ENCODE results near the gene GYS2. TPM values are rescaled to one million over a fixed set of nuclear protein-coding genes. Genes with fewer than 3 reads are reported as not detected.

GYS2 gene
- total RNA-seq, 1 experiment from 2014 or later = not detected

GRCh38 chr12:21507849-21508248 lies 96.8 kb downstream of the GYS2 start:
- H3K79me2 ChIP-seq (ENCODE audit: low read length) = peaks cover 67% of the 10 kb centered on the region
- H3K27ac ChIP-seq (ENCODE audit: low read length) = no peak overlapping the region
- peaks cover 28% of the 10 kb centered on the region for H3K4me1 ChIP-seq (ENCODE audit: low read length)
- no peaks in the 10 kb centered on the region for H3K9me3 ChIP-seq (ENCODE audit: low read length)
- H3K27me3 ChIP-seq (ENCODE audit: low read length) = no peaks in the 10 kb centered on the region
- no peak overlapping the region for H3K9ac ChIP-seq (ENCODE audit: low read length)
- H3K4me3 ChIP-seq (ENCODE audit: low read length) = no peak overlapping the region
- no peak for DNase-seq
- no peaks in the 10 kb centered on the region for H4K20me1 ChIP-seq (ENCODE audit: insufficient read depth, low read depth, low read length)
- H3K4me2 ChIP-seq (ENCODE audit: low read depth, low read length, poor library complexity, severe bottlenecking) = no peak overlapping the region
- H3K9me2 ChIP-seq (replicated peaks; ENCODE audit: insufficient read depth, low read length) = no peaks in the 10 kb centered on the region
- H2AFZ ChIP-seq (ENCODE audit: low read length) = no peak overlapping the region
- peaks cover 28% of the 10 kb centered on the region for H3K36me3 ChIP-seq (ENCODE audit: insufficient read depth, low read length)

DNA sequence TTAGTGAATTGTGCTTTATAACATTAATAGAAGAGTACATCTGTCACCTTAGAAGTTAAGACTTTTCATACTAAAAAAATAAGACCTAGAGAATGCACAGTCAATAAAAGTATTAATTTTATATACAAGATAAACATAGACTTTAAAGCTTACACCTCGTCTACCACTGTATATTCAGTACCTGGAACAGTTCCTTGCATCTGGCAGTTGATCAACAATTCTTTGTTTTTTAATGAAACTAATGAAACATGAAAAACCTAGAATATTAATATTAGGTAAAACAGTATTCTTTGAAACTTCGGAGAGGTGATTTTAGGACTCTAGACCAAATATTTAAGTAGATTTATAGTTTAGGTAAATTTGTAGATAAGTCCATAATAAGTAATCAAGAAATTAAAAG lies 98.8 kb downstream of the GYS2 start:
- H3K4me2 ChIP-seq (ENCODE audit: low read depth, low read length, poor library complexity, severe bottlenecking) = no peak overlapping the region
- peaks cover 79% of the 10 kb centered on the region for H3K79me2 ChIP-seq (ENCODE audit: low read length)
- no peak overlapping the region for H2AFZ ChIP-seq (ENCODE audit: low read length)

GRCh38 chr12:21502872-21503271 lies 101.8 kb downstream of the GYS2 start:
- Histone ChIP-seq H3K79me2 (ENCODE audit: low read length) (peaks cover 92% of the 10 kb centered on the region), H3K27me3 (ENCODE audit: low read length) (no peaks in the 10 kb centered on the region), H3K4me3 (ENCODE audit: low read length) (peak overlapping the region; percentile 95), H3K36me3 (ENCODE audit: insufficient read depth, low read length) (peaks cover 22% of the 10 kb centered on the region), H2AFZ (ENCODE audit: low read length) (no peak overlapping the region), H4K20me1 (ENCODE audit: insufficient read depth, low read depth, low read length) (no peaks in the 10 kb centered on the region), H3K9me2 (replicated peaks; ENCODE audit: insufficient read depth, low read length) (no peaks in the 10 kb centered on the region), H3K4me1 (ENCODE audit: low read length) (peaks cover 46% of the 10 kb centered on the region), H3K9me3 (ENCODE audit: low read length) (no peaks in the 10 kb centered on the region), H3K4me2 (ENCODE audit: low read depth, low read length, poor library complexity, severe bottlenecking) (peak overlapping the region; percentile 91), H3K9ac (ENCODE audit: low read length) (peak overlapping the region; percentile 95), H3K27ac (ENCODE audit: low read length) (peak overlapping the region; percentile 10; the same call in 1 of the 2 replicates)
- DNase-seq = peak; percentile 55

More for the DNA sequence above, 98.8 kb downstream of the GYS2 start:
- Histone ChIP-seq H3K4me3 (ENCODE audit: low read length) (no peak overlapping the region), H3K9ac (ENCODE audit: low read length) (no peak overlapping the region), H4K20me1 (ENCODE audit: insufficient read depth, low read depth, low read length) (no peaks in the 10 kb centered on the region), H3K9me3 (ENCODE audit: low read length) (no peaks in the 10 kb centered on the region), H3K36me3 (ENCODE audit: insufficient read depth, low read length) (peaks cover 23% of the 10 kb centered on the region; the same call in 1 of the 2 replicates), H3K27ac (ENCODE audit: low read length) (no peak overlapping the region), H3K9me2 (replicated peaks; ENCODE audit: insufficient read depth, low read length) (no peaks in the 10 kb centered on the region), H3K27me3 (ENCODE audit: low read length) (no peaks in the 10 kb centered on the region), H3K4me1 (ENCODE audit: low read length) (peaks cover 31% of the 10 kb centered on the region)
- DNase-seq = no peak

DNA sequence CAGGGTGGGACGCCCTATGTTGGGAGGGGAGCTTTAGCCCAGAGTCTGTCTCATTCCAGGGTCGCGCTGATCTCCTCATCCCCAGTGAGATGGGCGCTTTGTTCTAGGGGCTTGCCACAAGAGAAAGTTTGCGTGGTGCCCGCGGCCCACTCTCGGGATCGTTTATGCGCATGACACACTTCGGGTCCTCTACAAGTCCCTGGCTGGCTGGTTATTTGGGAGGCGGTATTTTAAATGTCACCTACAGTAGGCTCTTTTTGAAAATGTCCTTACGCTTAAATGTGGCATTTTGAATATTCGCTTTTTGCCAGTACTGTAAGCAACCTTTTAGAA lies 102.5 kb downstream of the GYS2 start:
- Histone ChIP-seq H3K27ac (ENCODE audit: low read length) (peak overlapping the region; percentile 10), H3K9ac (ENCODE audit: low read length) (peak overlapping the region; percentile 95), H3K4me3 (ENCODE audit: low read length) (peak overlapping the region; percentile 95), H3K4me1 (ENCODE audit: low read length) (peaks cover 46% of the 10 kb centered on the region), H3K36me3 (ENCODE audit: insufficient read depth, low read length) (peaks cover 23% of the 10 kb centered on the region), H2AFZ (ENCODE audit: low read length) (0 out of 2 replicates have a peak overlapping the region, but pooled peaks have one; percentile 44), H3K9me2 (replicated peaks; ENCODE audit: insufficient read depth, low read length) (no peaks in the 10 kb centered on the region), H4K20me1 (ENCODE audit: insufficient read depth, low read depth, low read length) (no peaks in the 10 kb centered on the region), H3K27me3 (ENCODE audit: low read length) (no peaks in the 10 kb centered on the region), H3K4me2 (ENCODE audit: low read depth, low read length, poor library complexity, severe bottlenecking) (peak overlapping the region; percentile 91), H3K9me3 (ENCODE audit: low read length) (no peaks in the 10 kb centered on the region), H3K79me2 (ENCODE audit: low read length) (peaks cover 91% of the 10 kb centered on the region)
- peak; percentile 58 for DNase-seq

GRCh38 chr12:21501258-21502163 lies 103.1 kb downstream of the GYS2 start, which contains the start of the genes GOLT1B and RECQL:
GOLT1B (plus strand) TSS chr12:21501789; CDS start chr12:21501924, 135 bp downstream.
RECQL (minus strand) TSS chr12:21501635; CDS start chr12:21499570, 2,065 bp downstream.
- H3K4me3 ChIP-seq (ENCODE audit: low read length) = peak within 1 kb of the TSS; percentile 95
- H3K79me2 ChIP-seq (ENCODE audit: low read length) = peaks cover 91% of the 10 kb centered on the region
- peaks cover 46% of the 10 kb centered on the region for H3K4me1 ChIP-seq (ENCODE audit: low read length)
- no peaks in the 10 kb centered on the region for H3K27me3 ChIP-seq (ENCODE audit: low read length)
- peak within 1 kb of the TSS; percentile 75 for H3K27ac ChIP-seq (ENCODE audit: low read length)
- H3K9me3 ChIP-seq (ENCODE audit: low read length) = no peaks in the 10 kb centered on the region
- H2AFZ ChIP-seq (ENCODE audit: low read length) = peak within 1 kb of the TSS; percentile 52; the same call in 1 of the 2 replicates
- DNase-seq = peak; percentile 98
- peak within 1 kb of the TSS; percentile 91 for H3K4me2 ChIP-seq (ENCODE audit: low read depth, low read length, poor library complexity, severe bottlenecking)
- no peaks in the 10 kb centered on the region for H4K20me1 ChIP-seq (ENCODE audit: insufficient read depth, low read depth, low read length)
- peaks cover 28% of the 10 kb centered on the region for H3K36me3 ChIP-seq (ENCODE audit: insufficient read depth, low read length)
- no peaks in the 10 kb centered on the region for H3K9me2 ChIP-seq (replicated peaks; ENCODE audit: insufficient read depth, low read length)
- H3K9ac ChIP-seq (ENCODE audit: low read length) = peak within 1 kb of the TSS; percentile 95

DNA sequence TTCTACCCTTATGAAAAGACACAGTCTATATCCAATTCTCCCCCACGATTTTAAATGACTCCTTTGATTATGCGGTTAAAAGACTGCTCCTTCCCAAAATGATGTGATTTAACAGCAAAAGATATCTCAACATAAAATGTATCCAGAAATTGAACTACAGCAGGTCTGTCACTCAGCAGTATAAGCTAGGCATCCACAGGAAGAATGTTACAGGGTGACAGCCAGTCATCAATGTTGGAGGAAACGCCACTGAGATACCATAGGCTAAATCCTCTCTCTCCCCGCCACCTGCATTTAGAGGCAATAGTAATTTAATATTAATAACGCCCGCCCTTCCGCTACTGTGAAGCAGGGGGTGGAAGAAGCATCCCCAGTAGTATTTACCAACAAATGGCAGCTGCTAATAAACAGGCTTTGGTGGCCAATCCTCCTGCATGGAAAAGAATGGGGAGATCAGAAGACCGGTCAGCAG lies 103.8 kb downstream of the GYS2 start:
- peak overlapping the region; percentile 74 for H3K9ac ChIP-seq (ENCODE audit: low read length)
- peak overlapping the region; percentile 52; the same call in 1 of the 2 replicates for H2AFZ ChIP-seq (ENCODE audit: low read length)
- DNase-seq = peak; percentile 75
- peaks cover 35% of the 10 kb centered on the region for H3K36me3 ChIP-seq (ENCODE audit: insufficient read depth, low read length)
- H3K4me1 ChIP-seq (ENCODE audit: low read length) = peaks cover 46% of the 10 kb centered on the region
- no peaks in the 10 kb centered on the region for H4K20me1 ChIP-seq (ENCODE audit: insufficient read depth, low read depth, low read length)
- H3K4me3 ChIP-seq (ENCODE audit: low read length) = peak overlapping the region; percentile 95
- peak overlapping the region; percentile 85 for H3K4me2 ChIP-seq (ENCODE audit: low read depth, low read length, poor library complexity, severe bottlenecking)
- no peaks in the 10 kb centered on the region for H3K27me3 ChIP-seq (ENCODE audit: low read length)
- H3K9me3 ChIP-seq (ENCODE audit: low read length) = no peaks in the 10 kb centered on the region
- no peaks in the 10 kb centered on the region for H3K9me2 ChIP-seq (replicated peaks; ENCODE audit: insufficient read depth, low read length)
- peaks cover 90% of the 10 kb centered on the region for H3K79me2 ChIP-seq (ENCODE audit: low read length)
- peak overlapping the region; percentile 75 for H3K27ac ChIP-seq (ENCODE audit: low read length)

GRCh38 chr12:21499765-21500164 lies 104.9 kb downstream of the GYS2 start:
- H3K4me1 ChIP-seq (ENCODE audit: low read length) = peaks cover 36% of the 10 kb centered on the region
- H3K9me2 ChIP-seq (replicated peaks; ENCODE audit: insufficient read depth, low read length) = no peaks in the 10 kb centered on the region
- no peak overlapping the region for H3K27ac ChIP-seq (ENCODE audit: low read length)
- peak overlapping the region; percentile 85 for H3K4me2 ChIP-seq (ENCODE audit: low read depth, low read length, poor library complexity, severe bottlenecking)
- peak overlapping the region; percentile 95 for H3K4me3 ChIP-seq (ENCODE audit: low read length)
- no peak overlapping the region for H2AFZ ChIP-seq (ENCODE audit: low read length)
- peaks cover 82% of the 10 kb centered on the region for H3K79me2 ChIP-seq (ENCODE audit: low read length)
- H3K9ac ChIP-seq (ENCODE audit: low read length) = peak overlapping the region; percentile 74
- H3K36me3 ChIP-seq (ENCODE audit: insufficient read depth, low read length) = peaks cover 39% of the 10 kb centered on the region
- H4K20me1 ChIP-seq (ENCODE audit: insufficient read depth, low read depth, low read length) = no peaks in the 10 kb centered on the region
- no peak for DNase-seq
- no peaks in the 10 kb centered on the region for H3K27me3 ChIP-seq (ENCODE audit: low read length)
- H3K9me3 ChIP-seq (ENCODE audit: low read length) = no peaks in the 10 kb centered on the region

Measured in Karpas-422 (cell line).